H1 (cell line): ENCODE results near the gene ZNF532. TPM values are rescaled to one million over a fixed set of nuclear protein-coding genes. Genes with fewer than 3 reads are reported as not detected.

ENCODE experiments used
- GABPA ChIP-seq: IDR thresholded peaks from 2 replicates; pipeline ENCODE4 v1.6.1; 2011; ENCODE audit warnings: mild to moderate bottlenecking, low read length, moderate library complexity, borderline replicate concordance; ENCODE audit not compliant: insufficient read depth
- polyA plus RNA-seq, 7 experiments: library from polyadenylated mRNA; depleted of rRNA in 3 of 7; stranded (reverse) in 5 of 7; unstranded in 2 of 7; fragments of >200 nt in 5 of 7; fragments of 200-250 nt in 2 of 7; gene quantifications; 1 replicate in 5 of 7; 2 replicates in 1 of 7; 4 replicates in 1 of 7; pipeline versions ENCODE4 v1.2.1 to v1.2.3, GENCODE V29; 2011 to 2013; ENCODE audit warnings: missing spikeins in 2 of 7, mixed read lengths in 2 of 7
- total RNA-seq: library from RNA; stranded (reverse); fragmentation: NEBNext Ultra II Directional; extraction: Animal tissue kit (Norgen Biotek cat#: 25700); gene quantifications from 2 replicates; pipeline ENCODE4 v1.2.1, GENCODE V29; 2021

Gene ZNF532
- total and polyA plus RNA-seq, 2 of the 8 experiments (the other 6 are each of a cell fraction or from before 2014, with no cell fraction given) = 143 to 240 TPM

GRCh38 chr18:58895385-58895784 lies 30.7 kb downstream of the ZNF532 start (continued):
- no peak for TF ChIP-seq GABPA
